ENCODE results near the gene IGLL1. TPM values are rescaled to one million over a fixed set of nuclear protein-coding genes. Genes with fewer than 3 reads are reported as not detected.
"Not testable (repeated sequence)": the region's sequence is repeated elsewhere in the genome, so short reads cannot be mapped to it uniquely, and the experiment has no call there.

IGLL1 gene
- total and polyA plus RNA-seq, 2 experiments from 2014 or later, result not detected

GRCh38 chr22:23547382-23547781, 32.7 kb downstream of the IGLL1 start:
- H3K79me2 ChIP-seq (replicated peaks; ENCODE audit: insufficient read depth); H3K9me2 ChIP-seq (ENCODE audit: insufficient read depth); H3K27me3 Mint-ChIP-seq (ENCODE audit: insufficient read depth, low read depth, poor library complexity); H3K4me2 ChIP-seq; H3K27ac ChIP-seq (ENCODE audit: low read depth); H3K27ac Mint-ChIP-seq; H3K4me3 ChIP-seq; H4K20me1 ChIP-seq (replicated peaks; ENCODE audit: insufficient read depth); H3K4me3 Mint-ChIP-seq; H3K4me1 ChIP-seq (ENCODE audit: insufficient read depth); H2AFZ ChIP-seq; DNase-seq (ENCODE audit: low spot score); H3K36me3 Mint-ChIP-seq (ENCODE audit: low read depth); H3F3A ChIP-seq (replicated peaks; ENCODE audit: low read depth); ATAC-seq; H3K36me3 ChIP-seq (ENCODE audit: insufficient read depth); H3K4me1 Mint-ChIP-seq; H3K27me3 ChIP-seq (ENCODE audit: insufficient read depth): not testable (repeated sequence)
- H3K9me3 Mint-ChIP-seq, result peaks cover 15% of the 10 kb centered on the region

GRCh38 chr22:23544852-23545251, 35.2 kb downstream of the IGLL1 start:
- Histone ChIP-seq H3K9me2 (ENCODE audit: insufficient read depth) (no peaks in the 10 kb centered on the region), H3K27ac (ENCODE audit: low read depth) (no peak overlapping the region), H4K20me1 (replicated peaks; ENCODE audit: insufficient read depth) (no peaks in the 10 kb centered on the region), H3K27me3 (ENCODE audit: insufficient read depth) (no peaks in the 10 kb centered on the region), H3K36me3 (ENCODE audit: insufficient read depth) (no peaks in the 10 kb centered on the region), H2AFZ (no peak overlapping the region), H3K4me1 (ENCODE audit: insufficient read depth) (no peaks in the 10 kb centered on the region), H3K4me3 (no peak overlapping the region), H3F3A (replicated peaks; ENCODE audit: low read depth) (no peaks in the 10 kb centered on the region), H3K4me2 (no peak overlapping the region), H3K79me2 (replicated peaks; ENCODE audit: insufficient read depth) (no peaks in the 10 kb centered on the region)
- no peak overlapping the region for H3K27ac Mint-ChIP-seq
- no peaks in the 10 kb centered on the region for H3K36me3 Mint-ChIP-seq (ENCODE audit: low read depth)
- no peaks in the 10 kb centered on the region for H3K4me1 Mint-ChIP-seq
- H3K9me3 Mint-ChIP-seq, result peaks cover 15% of the 10 kb centered on the region
- ATAC-seq, result no peak
- TF ChIP-seq EZH2 (IDR thresholded peaks at IDR 0.05; ENCODE audit: low read depth, unreplicated experiment) (no peak), NANOG (IDR thresholded peaks at IDR 0.05; ENCODE audit: borderline replicate concordance) (no peak), ZNF331 (CRISPR knock-in tag; IDR thresholded peaks at IDR 0.05; ENCODE audit: low read depth) (no peak), CREB1 (CRISPR knock-in tag; IDR thresholded peaks at IDR 0.05; ENCODE audit: low read depth) (no peak), POLR2AphosphoS5 (IDR thresholded peaks at IDR 0.05; ENCODE audit: low read depth) (no peak), JUNB (IDR thresholded peaks at IDR 0.05; ENCODE audit: unreplicated experiment) (no peak), CTCF (conservative IDR thresholded peaks at IDR 0.05; ENCODE audit: low read depth in 2 of 2) (no peak), ZNF462 (CRISPR knock-in tag; IDR thresholded peaks at IDR 0.05) (no peak), EZH2phosphoT487 (IDR thresholded peaks at IDR 0.05; ENCODE audit: unreplicated experiment) (no peak)
- H3K4me3 Mint-ChIP-seq, result no peak overlapping the region
- peaks cover 8% of the 10 kb centered on the region for H3K27me3 Mint-ChIP-seq (ENCODE audit: insufficient read depth, low read depth, poor library complexity)
- DNase-seq (ENCODE audit: low spot score), result no peak

- H3K36me3 Mint-ChIP-seq (ENCODE audit: low read depth); H3K9me2 ChIP-seq (ENCODE audit: insufficient read depth); H3K4me1 ChIP-seq (ENCODE audit: insufficient read depth); H4K20me1 ChIP-seq (replicated peaks; ENCODE audit: insufficient read depth); H3K4me2 ChIP-seq; H3K36me3 ChIP-seq (ENCODE audit: insufficient read depth); H3K4me3 Mint-ChIP-seq; H3K27me3 ChIP-seq (ENCODE audit: insufficient read depth); H3K27ac Mint-ChIP-seq; H2AFZ ChIP-seq; H3K79me2 ChIP-seq (replicated peaks; ENCODE audit: insufficient read depth); H3F3A ChIP-seq (replicated peaks; ENCODE audit: low read depth); ATAC-seq; H3K4me3 ChIP-seq; H3K27ac ChIP-seq (ENCODE audit: low read depth); DNase-seq (ENCODE audit: low spot score); H3K4me1 Mint-ChIP-seq: not testable (repeated sequence)
- H3K9me3 Mint-ChIP-seq, result peaks cover 15% of the 10 kb centered on the region
- H3K27me3 Mint-ChIP-seq (ENCODE audit: insufficient read depth, low read depth, poor library complexity), result peaks cover 10% of the 10 kb centered on the region
Measured at GRCh38 chr22:23543506-23544000, 36.5 kb downstream of the IGLL1 start.

Measured in GM23338 (cell line).